Endothelial cell of umbilical vein (primary cell): ENCODE measurements around the gene LAMA4. TPM values are rescaled to one million over a fixed set of nuclear protein-coding genes. Genes with fewer than 3 reads are reported as not detected.
A peak's percentile ranks its signal among the peaks of the same experiment; 100 is the strongest.

Source experiments
- BruUV-seq: library from RNA; stranded (reverse); fragments of 400-500 nt; replicated peaks from 2 replicates; lab custom pipeline; 2021; lab: Mats Ljungman, UMichigan
- CTCF ChIA-PET: fragments of 300-600, 350-600 bp; sonication (Branson Sonifier 250); formaldehyde crosslinking; loops from one replicate; lab custom pipeline; 2021; ENCODE audit warnings: antibody characterized with exemption, inconsistent platforms; lab: Charles Lee
- POLR2A ChIA-PET: fragments of 300-600, 350-600 bp; sonication (Branson Sonifier 250); formaldehyde crosslinking; loops from one replicate; lab custom pipeline; 2021; ENCODE audit warnings: antibody characterized with exemption, inconsistent platforms; lab: Charles Lee
- DNase-seq: peaks from one replicate; pipeline ENCODE4 v3.0.0-alpha.2; 2011; ENCODE audit warnings: low read depth, low spot score
- FAIRE-seq: peaks from 2 replicates; lab custom pipeline; 2011; peaks lifted over from hg19 to GRCh38; lab: Jason Lieb, UNC
- H2AFZ ChIP-seq: 2 replicates; pipeline ENCODE4 v1.6.0; 2012; ENCODE audit warnings: low read depth, low read length, control low read depth, inconsistent platforms
- H3K27ac ChIP-seq: 2 replicates; pipeline ENCODE4 v1.5.1; 2011; ENCODE audit warnings: low read depth, mild to moderate bottlenecking, control low read depth, low read length, moderate library complexity; ENCODE audit not compliant: insufficient read depth
- H3K27me3 ChIP-seq, 2 experiments: 2 replicates each; pipeline versions ENCODE4 v1.6.0 to v1.6.1; 2011; ENCODE audit warnings: low read length in 2 of 2, mixed read lengths in 1 of 2; ENCODE audit not compliant: control insufficient read depth in 2 of 2, insufficient read depth in 2 of 2
- H3K36me3 ChIP-seq, 2 experiments: 2 replicates in 1 of 2; 3 replicates in 1 of 2; pipeline ENCODE4 v1.5.1; 2011; ENCODE audit warnings: low read length in 2 of 2, mild to moderate bottlenecking in 1 of 2, moderate library complexity in 1 of 2; ENCODE audit not compliant: control insufficient read depth in 2 of 2, insufficient read depth in 2 of 2; ENCODE audit errors: extremely low read depth in 1 of 2
- H3K4me1 ChIP-seq: 3 replicates; pipeline ENCODE4 v1.5.1; 2011; ENCODE audit warnings: mild to moderate bottlenecking, low read length; ENCODE audit not compliant: control insufficient read depth, insufficient read depth; ENCODE audit errors: extremely low read depth
- H3K4me2 ChIP-seq: 2 replicates; pipeline ENCODE4 v1.6.1; 2011; ENCODE audit warnings: low read length, control low read depth, mixed read lengths; ENCODE audit not compliant: insufficient read depth
- H3K4me3 ChIP-seq, 3 experiments: fragments of 200-600 bp in 1 of 3; sonication (generic), shearing (Covaris generic) in 1 of 3; replicated peaks in 1 of 3; 2 replicates each; pipeline ENCODE4 v1.5.1; 2011 to 2016; ENCODE audit warnings: control low read depth in 3 of 3, low read length in 3 of 3, mild to moderate bottlenecking in 2 of 3, inconsistent platforms in 1 of 3, low read depth in 1 of 3, moderate library complexity in 1 of 3; ENCODE audit not compliant: insufficient read depth in 1 of 3
- H3K79me2 ChIP-seq: 2 replicates; pipeline ENCODE4 v1.6.0; 2012; ENCODE audit warnings: low read length, inconsistent platforms; ENCODE audit not compliant: control insufficient read depth, insufficient read depth
- H3K9ac ChIP-seq: replicated peaks from 2 replicates; pipeline ENCODE3; 2011; ENCODE audit warnings: low read length, control low read depth; ENCODE audit not compliant: insufficient read depth; ENCODE audit errors: extremely low read depth
- H3K9me1 ChIP-seq: replicated peaks from 3 replicates; pipeline ENCODE4 v1.6.0; 2011; ENCODE audit warnings: mild to moderate bottlenecking, low read length; ENCODE audit not compliant: control insufficient read depth, insufficient read depth; ENCODE audit errors: extremely low read depth
- H3K9me3 ChIP-seq: replicated peaks from 2 replicates; pipeline ENCODE4 v1.5.1; 2012; ENCODE audit warnings: low read length, inconsistent platforms; ENCODE audit not compliant: control insufficient read depth, insufficient read depth
- H4K20me1 ChIP-seq: replicated peaks from 2 replicates; pipeline ENCODE3; 2011; ENCODE audit warnings: mild to moderate bottlenecking, low read length; ENCODE audit not compliant: control insufficient read depth, insufficient read depth; ENCODE audit errors: extremely low read depth
- EZH2 ChIP-seq: IDR thresholded peaks from 2 replicates; pipeline ENCODE4 v1.6.1; 2012; ENCODE audit warnings: borderline replicate concordance, low read depth, mild to moderate bottlenecking, moderate library complexity, low read length, inconsistent platforms; ENCODE audit not compliant: severe bottlenecking
- FOS ChIP-seq: IDR thresholded peaks from 2 replicates; pipeline ENCODE4 v1.6.1; 2011; ENCODE audit warnings: mild to moderate bottlenecking, low read length, moderate library complexity, borderline replicate concordance; ENCODE audit not compliant: insufficient read depth
- GATA2 ChIP-seq: IDR thresholded peaks from 2 replicates; pipeline ENCODE4 v1.7.0; 2011; ENCODE audit warnings: low read depth, mild to moderate bottlenecking, moderate library complexity, mixed read lengths, low read length; ENCODE audit not compliant: insufficient read length, insufficient read depth
- JUN ChIP-seq: IDR thresholded peaks from 2 replicates; pipeline ENCODE4 v1.6.1; 2011; ENCODE audit warnings: borderline replicate concordance, low read depth; ENCODE audit not compliant: insufficient read length, insufficient read depth
- MYC ChIP-seq: IDR thresholded peaks from one replicate; pipeline ENCODE4 v1.6.1; 2011; ENCODE audit warnings: mild to moderate bottlenecking, low read depth, low read length
- POLR2A ChIP-seq: IDR thresholded peaks from 2 replicates; pipeline ENCODE4 v1.6.1; 2012; ENCODE audit warnings: low read depth, mild to moderate bottlenecking, control low read depth, low read length
- POLR2AphosphoS5 ChIP-seq: IDR thresholded peaks from 2 replicates; pipeline ENCODE4 v1.6.1; 2012; ENCODE audit warnings: low read depth, mild to moderate bottlenecking, control low read depth, low read length, moderate library complexity; ENCODE audit not compliant: insufficient read depth
- dilution Hi-C: fragments of 300-500 bp; cut with MboI; formaldehyde crosslinking; loops from one replicate; pipeline ENCODE4 v1.15.0; 2019; ENCODE audit warnings: low sequenced_read_pairs; ENCODE audit not compliant: extremely low pct_ligation_motif_present
- intact Hi-C: fragments of 100-400 bp; cut with micrococcal nuclease; formaldehyde crosslinking; loops from one replicate; pipeline ENCODE4 v1.10.0; 2022
- polyA plus RNA-seq, 4 experiments: library from polyadenylated mRNA; depleted of rRNA in 3 of 4; stranded (reverse) in 3 of 4; unstranded in 1 of 4; fragments of >200 nt; gene quantifications; 2 replicates each; pipeline versions ENCODE4 v1.2.1 to v1.2.3, GENCODE V29; 2011 to 2012; ENCODE audit warnings: missing spikeins in 1 of 4
- total RNA-seq: library from RNA; stranded (reverse); gene quantifications from 2 replicates; pipeline ENCODE4 v1.2.3, GENCODE V29; 2021
- TF ChIP-seq, protein P1 (sequence below), 2 donors: IDR thresholded peaks; 1 replicate in 1 of 2; 2 replicates in 1 of 2; pipeline ENCODE4 v1.5.1; 2011; ENCODE audit warnings: low read length in 2 of 2, mild to moderate bottlenecking in 2 of 2, moderate library complexity in 2 of 2, control low read depth in 1 of 2, inconsistent platforms in 1 of 2, low read depth in 1 of 2; ENCODE audit not compliant: insufficient read depth in 1 of 2; ENCODE audit errors: extremely low read depth in 1 of 2
- TF ChIP-seq, protein P2 (sequence below): IDR thresholded peaks from 2 replicates; pipeline ENCODE4 v1.6.1; 2011; ENCODE audit not compliant: insufficient read depth, insufficient read length

LAMA4 gene
- total and polyA plus RNA-seq, 2 donors (not counting 3 experiments of a cell fraction or from before 2014, with no cell fraction given) = 384 to 629 TPM

DNA sequence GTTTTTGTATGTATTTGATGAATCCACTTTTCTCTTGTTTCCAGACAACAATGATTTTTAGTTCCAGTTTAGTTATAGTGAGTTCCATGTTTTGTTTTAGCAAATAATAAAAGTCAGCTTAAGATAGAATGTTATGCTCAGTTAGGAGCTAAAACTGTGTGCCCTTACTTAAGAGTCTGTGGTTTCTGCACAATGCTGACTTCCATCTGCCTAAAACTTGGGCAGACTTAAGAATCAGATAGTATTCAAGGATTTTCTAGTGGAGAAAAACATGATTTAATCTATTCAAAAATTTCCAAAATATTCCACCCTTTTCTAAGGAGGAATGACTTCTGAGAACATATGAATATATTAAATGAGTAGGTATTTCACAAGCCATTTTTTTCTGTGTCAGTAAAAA is 32.8 kb downstream of the LAMA4 start:
- Histone ChIP-seq H2AFZ (no peak overlapping the region), H3K4me2 (no peak overlapping the region), H4K20me1 (no peaks in the 10 kb centered on the region), H3K27me3 (no peaks in the 10 kb centered on the region), H3K9ac (no peak overlapping the region), H3K79me2 (peaks cover 67% of the 10 kb centered on the region), H3K9me1 (peaks cover 3% of the 10 kb centered on the region), H3K4me3 (no peak overlapping the region), H3K4me1 (peaks cover 96% of the 10 kb centered on the region), H3K9me3 (no peaks in the 10 kb centered on the region), H3K27ac (peak overlapping the region; percentile 74), H3K36me3 (peaks cover under 1 to 4% of the 10 kb centered on the region in 2 experiments)
- DNase-seq (no peak), FAIRE-seq (no peak)
- ChIA-PET CTCF (interaction anchor here (1.0 to 3.2 kb wide), 5 partner anchors 11 to 48 kb away, joined by 3 to 11 read pairs (median 4); no protein-coding TSS in a partner anchor), POLR2A (interaction anchor here (1.3 kb wide), 1 partner anchor 10 kb away, joined by 3 read pairs; no protein-coding TSS in a partner anchor)
- no TSS peak for BruUV-seq
- TF ChIP-seq EZH2 (no peak), FOS (no peak), POLR2A (no peak), POLR2AphosphoS5 (no peak), MYC (no peak), JUN (no peak), GATA2 (no peak)
- TF ChIP-seq, protein P1, sequence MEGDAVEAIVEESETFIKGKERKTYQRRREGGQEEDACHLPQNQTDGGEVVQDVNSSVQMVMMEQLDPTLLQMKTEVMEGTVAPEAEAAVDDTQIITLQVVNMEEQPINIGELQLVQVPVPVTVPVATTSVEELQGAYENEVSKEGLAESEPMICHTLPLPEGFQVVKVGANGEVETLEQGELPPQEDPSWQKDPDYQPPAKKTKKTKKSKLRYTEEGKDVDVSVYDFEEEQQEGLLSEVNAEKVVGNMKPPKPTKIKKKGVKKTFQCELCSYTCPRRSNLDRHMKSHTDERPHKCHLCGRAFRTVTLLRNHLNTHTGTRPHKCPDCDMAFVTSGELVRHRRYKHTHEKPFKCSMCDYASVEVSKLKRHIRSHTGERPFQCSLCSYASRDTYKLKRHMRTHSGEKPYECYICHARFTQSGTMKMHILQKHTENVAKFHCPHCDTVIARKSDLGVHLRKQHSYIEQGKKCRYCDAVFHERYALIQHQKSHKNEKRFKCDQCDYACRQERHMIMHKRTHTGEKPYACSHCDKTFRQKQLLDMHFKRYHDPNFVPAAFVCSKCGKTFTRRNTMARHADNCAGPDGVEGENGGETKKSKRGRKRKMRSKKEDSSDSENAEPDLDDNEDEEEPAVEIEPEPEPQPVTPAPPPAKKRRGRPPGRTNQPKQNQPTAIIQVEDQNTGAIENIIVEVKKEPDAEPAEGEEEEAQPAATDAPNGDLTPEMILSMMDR (IDR thresholded peaks at IDR 0.05; ENCODE audit: extremely low read depth in 1 of 2, insufficient read depth in 1 of 2, low read depth in 1 of 2, low read length in 2 of 2) = no peak
- TF ChIP-seq, protein P2, sequence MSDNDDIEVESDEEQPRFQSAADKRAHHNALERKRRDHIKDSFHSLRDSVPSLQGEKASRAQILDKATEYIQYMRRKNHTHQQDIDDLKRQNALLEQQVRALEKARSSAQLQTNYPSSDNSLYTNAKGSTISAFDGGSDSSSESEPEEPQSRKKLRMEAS = no peak
- intact Hi-C loops (no loop called here), dilution Hi-C loops (no loop called here)
